K562 (cell line): ENCODE measurements around the gene SLC35G2. TPM values are rescaled to one million over a fixed set of nuclear protein-coding genes. Genes with fewer than 3 reads are reported as not detected.

Experiments used
- ATAC-seq: fragments of 200-7000 bp; cut with Tn5 transposase; 3 replicates; pipeline ENCODE4 v1.9.1; 2020; ENCODE audit warnings: moderate library complexity
- BruUV-seq: library from RNA; stranded (reverse); fragments of 400-500 nt; replicated peaks from 2 replicates; lab custom pipeline; 2021; lab: Mats Ljungman, UMichigan
- CTCF ChIA-PET: fragments of 300-600 bp; formaldehyde crosslinking; extraction: SDS; loops from one replicate; lab custom pipeline; 2021; ENCODE audit warnings: low intra/inter-chr PET ratio; lab: Yijun Ruan, JAX
- POLR2A ChIA-PET: fragments of 300-600, 350-650 bp; sonication (Branson Sonifier 250); formaldehyde crosslinking; extraction: SDS; loops from one replicate; lab custom pipeline; 2021; ENCODE audit warnings: antibody characterized with exemption, inconsistent platforms; lab: Yijun Ruan, JAX
- DNase-seq, 4 experiments: peaks; one replicate each; pipeline versions ENCODE4 v3.0.0 to v3.0.0-alpha.2; 2011 to 2018; ENCODE audit warnings: low spot score in 3 of 4, mixed read lengths in 3 of 4; ENCODE audit errors: extremely low read depth in 1 of 4
- FAIRE-seq: peaks from 2 replicates; lab custom pipeline; 2011; peaks lifted over from hg19 to GRCh38; lab: Jason Lieb, UNC
- H2AFZ ChIP-seq: 2 replicates; pipeline ENCODE4 v1.6.0; 2011; ENCODE audit warnings: low read depth, low read length, control low read depth, inconsistent platforms
- H3K27ac ChIP-seq: fragments of 200-600 bp; 3 replicates; pipeline ENCODE4 v1.8.0; 2011; ENCODE audit warnings: low read depth, mild to moderate bottlenecking, control low read depth, inconsistent platforms, low read length, moderate library complexity, mixed read lengths; ENCODE audit errors: extremely low read depth
- H3K27me3 ChIP-seq, 2 experiments: fragments of 300-600 bp in 1 of 2; 2 replicates in 1 of 2; 3 replicates in 1 of 2; pipeline versions ENCODE4 v1.6.0 to v1.8.0; 2011; ENCODE audit warnings: inconsistent platforms in 2 of 2, low read length in 2 of 2, mild to moderate bottlenecking in 1 of 2, mixed read lengths in 1 of 2, moderate library complexity in 1 of 2; ENCODE audit not compliant: control insufficient read depth in 2 of 2, insufficient read depth in 2 of 2
- H3K36me3 ChIP-seq: fragments of 300-600 bp; 3 replicates; pipeline ENCODE4 v1.8.0; 2011; ENCODE audit warnings: mild to moderate bottlenecking, low read length, inconsistent platforms; ENCODE audit not compliant: control insufficient read depth, insufficient read depth
- H3K4me1 ChIP-seq, 2 experiments: fragments of 200-600 bp in 1 of 2; replicated peaks in 1 of 2; 2 replicates in 1 of 2; 3 replicates in 1 of 2; pipeline versions ENCODE4 v1.5.1 to v1.8.0; 2011; ENCODE audit warnings: inconsistent platforms in 2 of 2, low read length in 2 of 2, mild to moderate bottlenecking in 1 of 2, mixed read lengths in 1 of 2, moderate library complexity in 1 of 2; ENCODE audit not compliant: control insufficient read depth in 2 of 2, insufficient read depth in 2 of 2
- H3K4me2 ChIP-seq: 2 replicates; pipeline ENCODE4 v1.6.1; 2011; ENCODE audit warnings: low read length, control low read depth, inconsistent platforms, mixed read lengths; ENCODE audit not compliant: insufficient read depth
- H3K4me3 ChIP-seq: fragments of 200-600 bp; sonication (generic), shearing (Covaris generic); 2 replicates; pipeline ENCODE4 v1.5.1; 2016; ENCODE audit warnings: control low read depth, inconsistent platforms
- H3K79me2 ChIP-seq: fragments of 200-600 bp; 3 replicates; pipeline ENCODE4 v1.8.0; 2011; ENCODE audit warnings: low read length, inconsistent platforms; ENCODE audit not compliant: control insufficient read depth, insufficient read depth
- H3K9ac ChIP-seq, 2 experiments: 2 replicates each; pipeline versions ENCODE4 v1.6.0 to v1.6.1; 2011; ENCODE audit warnings: low read depth in 2 of 2, low read length in 2 of 2, control low read depth in 1 of 2, inconsistent platforms in 1 of 2, mild to moderate bottlenecking in 1 of 2, mixed read lengths in 1 of 2; ENCODE audit not compliant: insufficient read depth in 1 of 2
- H3K9me1 ChIP-seq: one replicate; pipeline ENCODE4 v1.6.0; 2011; ENCODE audit warnings: inconsistent platforms, mild to moderate bottlenecking, low read length, moderate library complexity; ENCODE audit not compliant: control insufficient read depth, insufficient read depth
- H3K9me3 ChIP-seq: replicated peaks from 2 replicates; pipeline ENCODE4 v1.5.1; 2011; ENCODE audit warnings: low read depth, low read length, inconsistent platforms; ENCODE audit not compliant: control insufficient read depth, insufficient read depth
- H4K20me1 ChIP-seq: replicated peaks from 2 replicates; pipeline ENCODE4 v1.6.1; 2011; ENCODE audit warnings: low read length, inconsistent platforms, mixed read lengths; ENCODE audit not compliant: control insufficient read depth, insufficient read depth
- NFXL1 ChIP-seq: fragments of 450-650 bp; formaldehyde crosslinking; IDR thresholded peaks from 2 replicates; pipeline ENCODE4 v1.4.0; 2021; ENCODE audit warnings: mild to moderate bottlenecking
- PBX2 ChIP-seq, 2 experiments: IDR thresholded peaks in 1 of 2; conservative IDR thresholded peaks in 1 of 2; 2 replicates each; pipeline ENCODE4 v1.6.1; 2016; ENCODE audit warnings: low read depth in 2 of 2, mild to moderate bottlenecking in 1 of 2, missing compliant biosample characterization in 1 of 2, missing genetic modification characterization in 1 of 2, moderate library complexity in 1 of 2
- ZBTB8A ChIP-seq: fragments of 450-650 bp; IDR thresholded peaks from 2 replicates; pipeline ENCODE4 v1.6.1; 2018; ENCODE audit warnings: mild to moderate bottlenecking, moderate library complexity; ENCODE audit not compliant: partially characterized antibody
- ZNF311 ChIP-seq: fragments of 250-450 bp; sonication (Bioruptor Pico); IDR thresholded peaks from 2 replicates; pipeline ENCODE4 v1.4.0; 2020; ENCODE audit warnings: mild to moderate bottlenecking, moderate library complexity
- WGBS: fragments of 100-300 bp; shearing (Covaris generic); methylation state at CpG from one replicate; pipeline ENCODE4 v1.1.6; 2016; ENCODE audit warnings: low coverage, mixed read lengths; ENCODE audit not compliant: insufficient coverage; ENCODE audit errors: missing lambda C conversion rate; 5-methylcytosine and 5-hydroxymethylcytosine counted together
- in situ Hi-C: fragments of 300-500 bp; cut with MboI; formaldehyde crosslinking; loops from 4 replicates; pipeline ENCODE4 v1.15.0; 2018; ENCODE audit warnings: inconsistent platforms, mixed read lengths
- intact Hi-C: fragments of 100-400 bp; cut with micrococcal nuclease; formaldehyde crosslinking; loops from 2 replicates; pipeline ENCODE4 v1.14.2; 2022
- polyA plus RNA-seq, 8 experiments: library from polyadenylated mRNA; depleted of rRNA in 4 of 8; stranded (reverse) in 5 of 8; unstranded in 3 of 8; fragments of >200 nt; fragmentation: Nextera tagmentation in 2 of 8; fragmentation: Illumina TruSeq in 1 of 8; extraction: Ambion mirVana in 2 of 8; extraction: Trizol in 1 of 8; gene quantifications; 2 replicates each; pipeline versions ENCODE4 v1.2.1 to v1.2.3, GENCODE V29; 2011 to 2014; ENCODE audit warnings: inconsistent platforms in 1 of 8, missing spikeins in 1 of 8
- total RNA-seq, 7 experiments: library from RNA; depleted of rRNA in 6 of 7; stranded (reverse); fragments of >200 nt in 6 of 7; fragmentation: Illumina TruSeq in 2 of 7; extraction: Trizol in 2 of 7; gene quantifications; 2 replicates each; pipeline versions ENCODE4 v1.2.1 to v1.2.3, GENCODE V29; 2011 to 2021; ENCODE audit warnings: low replicate concordance in 1 of 7

SLC35G2 gene
- total and polyA plus RNA-seq, 9 of the 15 experiments (the other 6 are each of a cell fraction or from before 2014, with no cell fraction given) = 2.6 to 5.9 (median 3.2) TPM

- ATAC-seq = no peak
- no peak for FAIRE-seq
Measured at GRCh38 chr3:136772709-136773108, 46.2 kb upstream of the SLC35G2 start.

More at GRCh38 chr3:136772709-136773108, 46.2 kb upstream of the SLC35G2 start:
- Histone ChIP-seq H3K27me3 (no peaks in the 10 kb centered on the region), H3K36me3 (no peaks in the 10 kb centered on the region), H3K4me1 (no peaks in the 10 kb centered on the region), H3K4me2 (no peak overlapping the region), H3K9me1 (no peaks in the 10 kb centered on the region), H3K79me2 (no peaks in the 10 kb centered on the region), H3K9me3 (no peaks in the 10 kb centered on the region), H4K20me1 (no peaks in the 10 kb centered on the region), H3K4me3 (no peak overlapping the region), H3K27ac (no peak overlapping the region), H2AFZ (no peak overlapping the region), H3K9ac (no peak overlapping the region)
- BruUV-seq = no TSS peak
- CTCF ChIA-PET = no interaction called here
- WGBS = no CpG with 5 or more reads among the region's 1 CpG
- POLR2A ChIA-PET = interaction anchor here (1.2 to 1.3 kb wide), 2 partner anchors 14 to 20 kb away, joined by 5 to 6 read pairs; partner anchors contain the start of gene STAG1
- intact Hi-C loops (no loop called here), in situ Hi-C loops (loop anchor here (25.0 kb wide), 1 partner anchor 1190 kb away; no protein-coding TSS in a partner anchor)
- TF ChIP-seq ZBTB8A (no peak), ZNF311 (CRISPR knock-in tag) (no peak), PBX2 (CRISPR knock-in tag; IDR thresholded peaks at IDR 0.05; ENCODE audit: low read depth) (no peak), PBX2 (tag; conservative IDR thresholded peaks at IDR 0.05; ENCODE audit: low read depth) (no peak), NFXL1 (CRISPR knock-in tag) (no peak)
- DNase-seq = no peak
